B cell (primary cell): ENCODE data around the gene ITLN2.

Experiments used
- CTCF ChIP-seq: fragments of 200-600 bp; IDR thresholded peaks from one replicate; pipeline ENCODE4 v1.8.0; 2022; ENCODE audit warnings: antibody characterized with exemption, mild to moderate bottlenecking
- EZH2 ChIP-seq: IDR thresholded peaks from 2 replicates; pipeline ENCODE4 v1.6.1; 2012; ENCODE audit warnings: borderline replicate concordance, low read depth, mild to moderate bottlenecking, moderate library complexity, low read length; ENCODE audit not compliant: insufficient read depth, poor library complexity, severe bottlenecking

GRCh38 chr1:160971618-160972056 lies 17.0 kb upstream of the ITLN2 start:
- no peak for TF ChIP-seq CTCF
- no peak for TF ChIP-seq EZH2
